Stimulated activated naive CD8-positive, alpha-beta T cell treated with anti-CD3 and anti-CD28 coated beads, Interleukin-15, Interleukin-2, amounts not matched to agents 100 U/mL and 50 U/mL, for 24 hours (primary cell): Measurements from ENCODE around the gene ALMS1.
"Not testable (repeated sequence)": the region's sequence is repeated elsewhere in the genome, so short reads cannot be mapped to it uniquely, and the experiment has no call there.

Experiments
- ATAC-seq: fragments of 150-1000 bp; cut with Tn5 transposase; one replicate; pipeline ENCODE4 v1.10.0; 2021
- DNase-seq: peaks from one replicate; pipeline ENCODE4 v3.0.0; 2021

Gene ALMS1

GRCh38 chr2:73516033-73516432 is 130.4 kb downstream of the ALMS1 start:
- DNase-seq (no peak), ATAC-seq (no peak)

- no peak for ATAC-seq
- DNase-seq, result no peak
Observed at GRCh38 chr2:73528688-73529087, 143.1 kb downstream of the ALMS1 start.

- not testable (repeated sequence) for DNase-seq, ATAC-seq
Observed at GRCh38 chr2:73530773-73531172, 145.1 kb downstream of the ALMS1 start.

GRCh38 chr2:73532381-73532780 is 146.7 kb downstream of the ALMS1 start:
- ATAC-seq, result no peak

DNA sequence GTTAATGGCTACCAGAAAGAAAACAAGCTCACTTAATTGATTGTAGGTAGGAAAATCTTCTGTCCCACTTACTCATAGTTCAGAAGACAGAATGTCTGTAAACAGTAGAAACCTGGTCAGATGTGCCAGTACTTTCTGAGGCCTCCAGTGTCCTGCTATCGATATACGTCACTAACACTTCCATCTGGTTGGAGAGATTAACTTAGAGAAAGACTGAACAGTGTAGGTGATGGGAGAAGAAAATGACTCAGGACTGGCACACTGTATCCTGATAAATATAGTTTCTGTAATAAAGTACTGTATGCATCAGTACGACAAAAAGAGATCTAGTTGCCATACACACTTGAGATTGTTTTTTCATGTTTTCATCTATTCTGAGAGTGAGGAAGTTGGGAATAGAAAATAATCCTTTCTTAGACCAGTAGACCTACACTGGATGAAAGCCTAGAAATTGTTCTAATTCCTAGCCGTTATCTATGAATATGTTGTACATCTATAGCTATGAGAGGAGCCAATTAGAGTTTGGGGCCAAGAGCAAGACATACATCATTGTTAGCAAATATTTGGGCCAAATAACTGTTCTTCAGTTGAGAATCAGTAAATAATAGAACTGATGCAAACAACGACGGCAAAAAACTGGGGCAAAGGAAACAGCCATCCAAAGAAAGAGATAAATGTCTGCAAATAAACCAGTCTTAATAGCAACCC is 150.7 kb downstream of the ALMS1 start:
- DNase-seq, result no peak
- no peak for ATAC-seq

More at GRCh38 chr2:73532381-73532780, 146.7 kb downstream of the ALMS1 start:
- DNase-seq, result no peak

DNA sequence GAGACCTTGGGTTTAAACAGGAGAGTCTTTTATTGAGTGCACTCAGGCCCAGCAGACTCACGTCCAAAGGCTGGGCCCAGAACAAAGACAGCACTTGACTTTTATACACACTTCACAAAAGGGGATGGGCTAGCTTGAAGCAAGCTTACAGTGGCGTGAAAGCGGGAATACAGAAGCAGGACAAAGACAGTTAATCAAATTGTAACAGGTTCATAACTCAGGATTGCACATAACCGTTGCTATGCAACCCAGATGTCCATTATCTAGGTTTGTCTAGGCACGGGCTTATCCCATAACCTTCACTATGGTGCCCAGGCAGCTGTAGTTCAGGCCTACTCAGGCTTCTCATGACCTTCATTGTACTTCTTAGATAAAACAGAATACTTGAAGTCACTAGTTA is 175.2 kb downstream of the ALMS1 start:
- ATAC-seq, DNase-seq: not testable (repeated sequence)

- DNase-seq (no peak), ATAC-seq (no peak)
Observed at GRCh38 chr2:73561422-73561821, 175.8 kb downstream of the ALMS1 start.

- DNase-seq, result no peak
Observed at GRCh38 chr2:73564986-73565385, 179.3 kb downstream of the ALMS1 start.

GRCh38 chr2:73566288-73566878 is 180.7 kb downstream of the ALMS1 start:
- ATAC-seq (no peak), DNase-seq (no peak)

More at GRCh38 chr2:73564986-73565385, 179.3 kb downstream of the ALMS1 start:
- no peak for ATAC-seq

- peak; percentile 59 for ATAC-seq
- no peak for DNase-seq
Observed at GRCh38 chr2:73575261-73575660, 189.6 kb downstream of the ALMS1 start.

- DNase-seq (no peak), ATAC-seq (no peak)
Observed at GRCh38 chr2:73582364-73582763, 196.7 kb downstream of the ALMS1 start.

GRCh38 chr2:73588177-73588576 is 202.5 kb downstream of the ALMS1 start:
- no peak for DNase-seq
- no peak for ATAC-seq

DNA sequence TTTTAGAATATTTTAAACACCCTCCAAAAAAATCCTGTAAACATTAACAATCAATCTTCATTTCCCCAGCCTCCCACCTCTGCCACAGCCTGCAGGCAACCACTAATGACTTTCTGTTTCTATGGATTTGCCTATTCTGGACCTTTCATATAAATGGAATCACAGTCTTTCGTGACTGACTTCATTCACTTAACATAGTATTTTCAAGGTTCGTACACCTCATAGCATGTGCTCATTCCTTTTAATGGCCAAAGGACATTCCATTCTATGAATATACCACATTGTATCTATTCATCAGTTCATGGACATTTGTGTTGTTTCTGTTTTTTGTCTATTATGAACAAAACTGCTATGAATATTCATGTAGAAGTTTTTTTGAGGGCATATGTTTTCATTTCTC is 208.0 kb downstream of the ALMS1 start:
- no peak for DNase-seq

GRCh38 chr2:73594251-73594650 is 208.6 kb downstream of the ALMS1 start:
- DNase-seq (no peak), ATAC-seq (no peak)

More for the DNA sequence above, 208.0 kb downstream of the ALMS1 start:
- ATAC-seq, result no peak

DNA sequence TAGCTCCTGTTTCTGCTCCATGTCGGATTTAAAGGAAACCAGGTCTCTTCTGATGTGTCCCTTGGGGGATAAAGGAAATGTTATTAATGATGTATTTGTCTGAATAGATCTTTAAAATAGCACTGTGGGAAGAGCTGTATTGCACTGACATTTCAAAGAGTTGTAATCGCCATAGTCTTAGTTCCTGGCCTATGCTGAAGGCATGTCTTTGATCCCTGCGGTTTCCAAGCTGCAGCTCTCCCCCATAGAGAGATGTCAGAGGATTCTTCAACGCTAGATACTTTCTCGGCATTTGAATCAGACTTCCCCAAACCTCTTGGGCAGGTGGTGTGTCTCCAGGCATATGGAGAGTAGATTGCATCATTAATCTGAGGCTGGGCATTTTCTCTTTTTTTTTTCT is 216.1 kb downstream of the ALMS1 start:
- ATAC-seq (no peak), DNase-seq (no peak)

DNA sequence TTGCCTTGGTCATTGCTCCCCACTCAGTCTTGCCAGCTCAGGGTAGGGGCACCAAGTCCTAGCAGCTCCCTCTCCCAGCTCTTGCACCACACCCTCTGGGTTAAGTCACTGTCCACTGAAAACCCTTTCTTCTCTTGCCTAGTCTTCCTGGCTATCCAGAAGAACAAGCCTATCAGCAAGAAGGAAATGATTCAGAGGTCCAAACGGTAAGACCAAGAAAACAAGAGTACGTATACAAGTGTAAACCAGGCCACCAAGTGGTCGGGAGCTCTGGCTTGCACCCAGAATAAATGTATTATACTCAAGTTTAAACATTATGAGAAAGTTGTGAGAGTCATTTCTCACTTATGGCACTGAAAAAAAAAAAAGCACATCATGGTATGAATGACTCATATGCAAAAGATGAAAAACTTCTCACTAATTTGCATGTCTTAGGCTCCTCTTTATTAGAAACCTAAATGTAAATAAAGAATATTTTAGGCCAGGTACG is 217.5 kb downstream of the ALMS1 start:
- peak; percentile 69 for ATAC-seq
- DNase-seq, result peak; percentile 6

DNA sequence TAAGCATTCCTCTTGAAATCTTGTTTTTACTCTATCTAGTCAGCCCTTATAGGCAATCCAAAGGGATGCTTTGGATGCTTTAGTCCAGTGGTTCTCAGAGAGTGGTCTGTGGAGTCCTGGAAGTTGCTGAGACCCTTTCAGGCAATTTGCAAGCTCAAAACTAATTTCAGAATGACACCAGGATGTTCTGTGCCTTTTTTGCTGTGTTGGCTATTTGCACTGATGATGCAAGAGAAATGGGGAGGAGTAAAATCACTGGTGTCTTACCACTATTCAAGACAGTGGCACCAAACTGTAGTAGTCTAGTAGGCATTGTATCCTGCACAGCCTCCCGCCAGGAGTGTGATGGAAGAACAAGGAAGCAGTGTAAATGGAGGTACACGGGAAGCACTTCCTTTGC is 219.0 kb downstream of the ALMS1 start:
- ATAC-seq, DNase-seq: not testable (repeated sequence)

- ATAC-seq (peak; percentile 24), DNase-seq (peak; percentile 8)
Observed at GRCh38 chr2:73610111-73610510, 224.5 kb downstream of the ALMS1 start.

DNA sequence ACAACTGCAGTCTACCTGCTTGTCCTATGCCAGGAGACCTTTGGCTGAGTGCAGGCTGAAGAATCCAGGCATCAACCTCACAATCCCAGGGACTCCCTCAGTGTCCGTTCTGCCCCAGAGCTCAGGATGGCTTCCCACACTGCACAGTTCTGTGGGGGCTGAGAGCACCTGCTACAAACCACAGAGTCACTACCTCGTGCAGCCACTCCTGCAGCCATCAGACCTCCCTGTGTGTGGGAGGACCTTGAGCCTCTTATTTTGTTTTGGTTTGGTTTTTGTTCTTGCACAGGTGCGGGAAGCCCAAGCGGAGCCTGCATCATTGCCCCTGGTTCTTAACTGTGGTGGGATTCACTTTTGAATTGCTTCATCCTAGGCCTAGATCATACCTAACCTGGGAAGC is 225.6 kb downstream of the ALMS1 start:
- no peak for ATAC-seq
- DNase-seq, result no peak

GRCh38 chr2:73611867-73612266 is 226.2 kb downstream of the ALMS1 start:
- no peak for DNase-seq
- no peak for ATAC-seq

DNA sequence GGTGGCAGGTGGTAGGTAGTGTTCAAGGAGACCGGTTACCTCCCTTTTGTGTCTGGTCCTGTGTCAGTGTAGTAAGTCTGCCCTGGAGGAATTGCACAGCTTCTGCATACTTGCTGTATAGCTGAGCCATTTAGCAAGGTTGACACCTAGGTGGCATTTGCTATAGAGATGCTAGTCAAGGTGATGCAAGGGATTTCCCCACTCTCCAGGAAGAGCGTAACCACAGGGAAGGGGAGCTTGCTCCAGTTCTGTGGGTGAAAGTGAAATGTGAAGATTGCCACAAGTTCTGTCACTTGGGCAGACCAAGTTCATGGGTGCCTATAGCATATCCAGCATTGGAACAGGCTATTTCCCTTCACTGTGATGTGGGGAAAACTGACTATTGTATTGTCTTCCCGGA is 228.5 kb downstream of the ALMS1 start:
- peak; percentile 6 for DNase-seq
- ATAC-seq, result peak; percentile 93

DNA sequence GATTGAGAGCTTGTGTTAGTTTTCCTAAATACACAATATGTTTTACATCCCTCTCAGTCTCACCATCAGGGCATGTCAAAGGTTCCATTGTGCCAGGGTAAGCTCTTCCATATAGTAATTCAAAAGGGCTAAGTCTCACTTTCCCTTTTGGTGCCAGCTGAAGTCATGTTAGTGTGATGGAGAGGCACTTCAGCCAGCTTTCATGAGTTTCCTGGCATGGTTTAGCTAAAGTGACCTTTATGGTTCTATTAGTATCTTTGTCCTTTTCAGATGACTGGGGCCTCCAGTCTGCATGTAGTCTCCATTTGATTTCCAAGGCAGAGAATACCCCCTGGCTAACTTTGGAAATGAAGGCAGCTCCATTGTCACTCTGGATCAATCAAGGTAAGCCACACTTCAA is 229.4 kb downstream of the ALMS1 start:
- ATAC-seq (no peak), DNase-seq (no peak)

GRCh38 chr2:73619925-73620324 is 234.3 kb downstream of the ALMS1 start:
- ATAC-seq, DNase-seq: not testable (repeated sequence)

DNA sequence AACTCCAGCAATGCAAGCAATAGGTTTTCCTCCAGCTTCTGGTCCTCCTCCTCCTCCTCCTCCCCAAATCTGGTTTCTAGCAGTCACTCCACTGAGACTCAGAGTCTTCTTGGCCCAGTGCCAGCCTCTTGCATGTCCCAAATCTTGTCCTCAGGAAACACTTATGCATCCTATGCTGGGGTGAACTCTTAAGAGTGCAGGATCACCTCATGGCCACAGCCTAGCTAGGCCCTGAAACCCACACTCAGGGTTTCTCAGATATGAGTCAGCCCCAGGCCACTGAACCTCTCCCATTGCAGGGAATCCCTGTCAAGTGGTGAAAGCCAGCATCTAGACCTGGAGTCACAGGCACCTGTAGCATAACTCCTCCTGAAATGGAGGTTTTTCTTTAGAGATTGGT is 238.4 kb downstream of the ALMS1 start:
- not testable (repeated sequence) for DNase-seq
- ATAC-seq, result peak; percentile 62
